Pons (tissue), 1 donor: ENCODE measurements around the gene LBHD1.
A peak's percentile ranks its signal among the peaks of the same experiment; 100 is the strongest.
"Not testable (repeated sequence)": the region's sequence is repeated elsewhere in the genome, so short reads cannot be mapped to it uniquely, and the experiment has no call there.

Experiments used
- DNase-seq: peaks from one replicate; pipeline ENCODE4 v3.0.0-alpha.2; 2016; ENCODE audit warnings: low spot score

LBHD1 gene

GRCh38 chr11:62664405-62665074 is 7.5 kb downstream of the LBHD1 start:
- DNase-seq: no peak

GRCh38 chr11:62656796-62657429 is 15.2 kb downstream of the LBHD1 start:
- no peak for DNase-seq

- DNase-seq: no peak
Measured at GRCh38 chr11:62654297-62654696, 17.8 kb downstream of the LBHD1 start.

- no peak for DNase-seq
Measured at GRCh38 chr11:62652161-62653006, 19.7 kb downstream of the LBHD1 start.

GRCh38 chr11:62650283-62650682 is 21.8 kb downstream of the LBHD1 start:
- not testable (repeated sequence) for DNase-seq

DNA sequence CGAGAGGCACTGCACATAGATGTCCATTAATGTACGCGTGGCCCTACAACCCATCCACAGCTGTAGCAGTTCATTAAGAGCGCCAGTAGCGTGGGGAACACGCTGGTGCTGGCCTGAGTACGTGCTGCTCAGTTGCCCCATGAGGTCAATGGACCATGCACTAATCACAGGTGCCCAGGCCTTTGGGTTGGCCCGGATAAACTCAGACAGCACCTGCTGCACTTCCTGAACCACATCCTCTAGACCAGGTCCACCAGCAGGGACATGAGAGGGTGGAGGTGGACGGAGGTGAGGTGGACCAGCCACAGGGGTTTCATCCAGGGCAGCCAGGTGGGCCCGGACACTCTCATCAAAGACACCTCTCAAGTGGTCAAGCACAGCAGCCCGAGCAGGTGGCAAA is 22.6 kb downstream of the LBHD1 start:
- DNase-seq: no peak

DNA sequence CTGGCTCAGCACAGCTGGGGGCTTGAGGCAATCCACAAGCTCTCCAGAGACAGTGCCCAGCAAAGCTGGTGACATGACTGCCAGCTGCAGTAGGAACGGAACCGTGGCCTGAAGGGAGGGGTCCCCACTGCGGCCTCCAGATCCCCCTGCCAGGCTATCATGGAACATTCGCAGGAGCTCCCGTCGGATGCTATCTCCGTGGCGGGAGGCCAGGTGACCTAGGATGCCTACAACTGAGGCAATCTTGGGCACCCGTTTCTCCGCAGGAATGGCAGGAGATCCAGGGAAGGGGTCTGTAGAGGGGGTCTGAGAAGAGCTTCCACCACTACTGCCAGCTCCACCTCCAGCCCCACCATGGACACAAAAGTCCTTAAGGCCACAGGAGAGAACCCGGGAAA is 23.1 kb downstream of the LBHD1 start:
- no peak for DNase-seq

DNA sequence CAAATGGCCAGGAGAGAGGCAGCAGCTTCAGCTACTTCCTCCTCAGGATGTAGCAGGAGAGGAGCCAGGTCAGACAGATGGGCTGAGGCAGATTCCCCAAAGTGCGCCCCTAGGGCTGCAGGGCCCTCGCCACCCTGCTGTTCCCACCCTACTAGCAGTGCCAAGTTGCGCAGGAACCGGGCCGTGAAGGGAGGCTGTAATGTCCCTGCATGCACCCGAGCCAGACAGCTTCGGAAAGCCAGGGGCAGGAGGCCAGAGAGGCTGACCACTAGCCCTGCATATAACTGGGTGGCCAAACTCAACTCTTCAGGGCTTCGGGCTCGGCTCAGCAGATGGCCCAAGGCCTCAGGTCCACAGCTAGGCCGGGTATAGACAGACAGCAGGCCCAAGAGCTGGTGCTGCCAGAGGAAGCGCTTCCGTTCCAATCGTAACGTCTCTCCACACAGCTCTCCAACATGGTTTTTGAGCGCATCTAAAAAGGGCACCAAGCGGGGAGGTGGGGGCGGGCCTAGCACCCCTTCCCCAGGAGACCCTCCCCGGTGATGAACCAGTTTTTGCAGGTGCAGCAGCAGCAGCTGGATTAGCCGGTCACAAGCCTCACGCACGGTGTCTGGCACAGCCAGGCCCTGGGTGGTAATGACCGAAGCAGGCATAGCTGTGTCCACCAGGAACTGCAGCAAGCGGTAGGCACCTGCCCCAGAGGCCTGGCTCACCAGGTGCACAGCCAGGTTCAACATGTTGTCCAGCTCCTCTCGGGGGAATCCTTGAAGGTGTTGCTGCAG is 23.7 kb downstream of the LBHD1 start:
- DNase-seq: no peak

DNA sequence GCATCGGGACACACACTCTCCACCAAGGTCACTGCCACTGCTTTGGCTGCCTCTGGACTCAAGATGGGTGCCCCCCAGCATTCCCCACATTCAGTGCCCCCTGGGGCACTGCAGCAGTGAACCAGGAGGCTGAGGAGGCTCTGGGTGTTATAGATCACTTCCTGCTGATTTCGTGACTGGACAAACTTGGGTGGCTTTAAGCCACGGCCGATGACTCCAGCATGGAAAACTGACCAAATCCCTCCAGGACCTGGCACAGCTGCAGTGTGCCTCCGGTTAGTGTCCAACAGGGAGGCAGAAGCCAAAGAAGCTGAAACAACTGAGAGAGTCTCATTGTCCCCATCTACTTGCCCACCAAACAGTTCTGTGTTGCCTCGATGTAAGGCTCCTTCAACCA is 24.5 kb downstream of the LBHD1 start:
- no peak for DNase-seq

GRCh38 chr11:62646825-62647608 is 25.1 kb downstream of the LBHD1 start:
- no peak for DNase-seq

DNA sequence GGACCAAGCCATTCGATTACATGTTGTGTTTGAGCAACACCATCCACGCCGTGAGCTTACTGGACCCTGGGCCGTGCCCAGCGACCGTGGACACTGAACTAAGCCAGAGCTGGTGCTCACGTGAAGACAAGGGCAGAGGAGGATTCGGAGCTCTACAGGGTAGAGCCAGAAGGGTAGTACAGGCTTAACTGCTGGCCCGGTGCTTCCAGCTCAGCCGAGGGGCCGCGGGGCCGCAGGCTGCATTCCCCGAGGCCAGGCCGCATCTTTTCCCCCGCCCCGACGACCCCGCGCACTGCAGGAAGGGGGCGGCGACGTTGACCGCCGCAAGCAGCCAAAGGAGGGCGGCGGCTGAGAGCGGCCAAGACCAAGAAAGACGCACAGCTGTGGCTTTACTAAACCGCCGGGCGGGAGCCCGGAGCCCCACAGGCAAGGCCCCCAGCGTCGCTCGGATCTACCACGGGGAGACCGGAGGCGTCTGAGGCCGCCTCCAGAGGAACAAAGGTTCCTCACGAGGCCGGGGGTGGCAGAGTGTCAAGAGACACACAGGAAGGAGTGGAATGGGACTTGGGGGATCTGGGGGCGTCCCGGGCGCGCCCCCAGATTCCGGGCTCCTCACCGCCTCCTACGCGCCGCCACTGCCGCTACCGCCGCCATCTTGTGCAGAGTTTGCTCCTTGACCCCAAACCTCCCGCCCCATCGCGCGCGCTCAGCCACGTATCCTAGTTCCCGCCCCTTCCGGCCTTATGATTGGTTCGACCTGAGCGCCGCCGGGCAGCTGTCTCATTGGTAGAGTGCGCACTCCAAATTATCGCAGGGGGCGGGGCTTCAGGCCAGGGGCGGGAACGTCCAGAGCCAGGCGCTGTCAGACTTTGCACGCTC is 25.9 kb downstream of the LBHD1 start, which contains the start of gene GANAB:
Gene GANAB (minus strand): TSS at position 668 of the 879 bp plus-strand sequence. CDS start 14 bp downstream, at position 654.
- DNase-seq: peak; percentile 98

GRCh38 chr11:62645671-62645945 is 26.5 kb downstream of the LBHD1 start:
- no peak for DNase-seq

- no peak for DNase-seq
Measured at GRCh38 chr11:62644220-62644619, 27.8 kb downstream of the LBHD1 start.

GRCh38 chr11:62632492-62632891 is 39.6 kb downstream of the LBHD1 start:
- DNase-seq: no peak

DNA sequence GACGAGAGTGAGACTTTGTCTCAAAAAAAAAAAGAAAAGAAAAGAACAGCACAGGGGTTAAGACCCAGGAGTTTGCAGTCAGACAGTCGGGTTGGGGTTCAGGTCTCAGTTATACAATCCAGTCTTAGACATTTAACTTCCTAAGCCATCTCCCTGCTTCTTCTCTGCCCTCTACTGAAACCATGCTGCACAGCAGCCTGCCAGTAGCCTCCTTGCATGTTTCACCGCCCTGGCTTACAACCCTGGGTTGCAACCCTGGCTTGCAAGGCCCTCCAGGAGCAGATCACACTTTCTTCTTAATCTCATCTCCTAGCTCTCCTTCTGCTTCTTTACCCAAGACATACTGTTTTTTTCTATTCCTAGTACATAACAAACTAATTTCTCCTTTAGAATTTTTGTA is 44.4 kb downstream of the LBHD1 start:
- DNase-seq: no peak

- DNase-seq: no peak
Measured at GRCh38 chr11:62622476-62623089, 49.5 kb downstream of the LBHD1 start.

DNA sequence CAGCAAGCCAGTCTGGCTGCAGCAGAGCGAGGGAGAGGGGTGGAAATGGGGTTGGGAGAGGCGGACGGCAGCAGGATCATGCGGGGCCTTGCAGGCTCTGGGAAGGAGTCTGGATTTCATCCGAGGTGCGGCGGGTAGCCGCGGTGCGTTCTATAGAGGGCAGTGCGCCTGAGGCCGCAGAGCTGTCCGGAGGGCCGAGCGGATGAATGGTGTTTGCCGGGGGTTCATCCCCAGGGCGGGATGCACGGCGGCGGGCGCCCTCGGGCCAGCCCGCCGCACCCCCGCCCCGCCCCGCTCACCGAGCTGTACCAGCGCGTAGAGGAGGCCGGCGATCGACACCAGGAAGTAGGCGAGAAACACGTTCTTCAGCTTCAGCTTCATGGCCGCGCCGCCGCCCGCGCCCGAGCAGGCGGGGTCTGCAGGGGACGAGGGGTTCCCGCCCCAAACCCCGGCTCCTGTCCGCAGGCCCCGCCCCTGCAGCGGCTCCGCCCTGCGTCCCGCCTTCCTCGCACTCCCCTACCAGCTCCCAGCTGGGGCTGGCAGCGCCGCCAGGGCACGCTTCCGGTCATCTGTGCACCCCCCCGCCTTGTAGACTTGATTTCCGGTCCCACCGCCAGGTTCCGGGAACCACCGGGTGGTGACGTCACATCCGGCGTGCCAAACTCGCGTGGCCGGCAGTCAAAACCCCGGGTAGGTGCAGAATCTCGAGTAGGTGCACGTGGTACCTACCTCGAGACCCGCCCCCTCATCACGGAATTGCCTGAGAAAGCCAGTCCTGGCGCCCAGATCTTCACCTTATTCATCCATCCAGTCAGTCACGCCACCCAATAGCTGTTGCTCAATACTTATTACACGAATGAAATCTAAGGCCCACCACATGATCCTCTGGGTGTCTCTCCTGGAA is 50.2 kb downstream of the LBHD1 start, which contains the start of gene B3GAT3:
Gene B3GAT3 (minus strand): TSS at position 420 of the 904 bp plus-strand sequence. CDS start 39 bp downstream, at position 381.
- DNase-seq: peak; percentile 98

DNA sequence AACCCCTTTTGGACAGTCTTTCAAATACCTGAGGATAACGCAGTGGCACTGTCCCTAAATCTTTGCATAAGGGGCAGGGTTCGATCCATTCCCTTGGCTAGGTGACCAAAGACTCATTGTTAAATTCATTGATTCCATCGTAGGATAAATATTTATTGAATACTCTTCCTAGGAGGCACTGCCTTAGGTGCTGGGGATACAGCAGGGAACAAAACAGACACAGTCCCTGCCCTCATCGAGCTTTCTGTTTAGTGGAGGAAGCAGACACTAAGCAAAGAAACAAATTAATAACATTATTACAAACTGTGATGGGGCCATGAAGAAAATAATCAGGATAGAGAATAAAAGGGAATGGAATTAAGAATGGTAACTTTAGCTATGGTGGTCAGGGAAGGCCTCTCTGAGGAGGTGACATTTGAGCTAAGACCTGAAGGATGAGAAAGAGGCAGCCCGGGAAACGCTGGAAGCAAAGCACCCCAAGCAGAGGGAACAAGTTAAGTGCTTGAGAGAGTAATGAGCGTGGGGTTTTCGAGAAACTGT is 51.0 kb downstream of the LBHD1 start:
- DNase-seq: no peak

GRCh38 chr11:62616957-62617356 is 55.1 kb downstream of the LBHD1 start:
- not testable (repeated sequence) for DNase-seq
